GM12878 (cell line): ENCODE results near the gene SENP6. TPM values are rescaled to one million over a fixed set of nuclear protein-coding genes. Genes with fewer than 3 reads are reported as not detected.
"Not testable (repeated sequence)": the region's sequence is repeated elsewhere in the genome, so short reads cannot be mapped to it uniquely, and the experiment has no call there.

Experiments
- ATAC-seq: fragments of 200-7000 bp; cut with Tn5 transposase; 3 replicates; pipeline ENCODE4 v1.9.1; 2020; ENCODE audit warnings: mild to moderate bottlenecking, moderate library complexity
- BruUV-seq: library from RNA; stranded (reverse); fragments of 400-500 nt; replicated peaks from 2 replicates; lab custom pipeline; 2021; lab: Mats Ljungman, UMichigan
- CTCF ChIA-PET: fragments of 300-600 bp; sonication (Branson Sonifier 250); formaldehyde crosslinking; extraction: SDS; loops from one replicate; lab custom pipeline; 2021; ENCODE audit warnings: inconsistent platforms; lab: Yijun Ruan, JAX
- POLR2A ChIA-PET: fragments of 350-600 bp; formaldehyde crosslinking; extraction: SDS; loops from one replicate; lab custom pipeline; 2021; ENCODE audit warnings: inconsistent platforms; lab: Charles Lee
- RAD21 ChIA-PET: fragments of 300-600 bp; sonication (Branson Sonifier 250); formaldehyde crosslinking; loops from one replicate; lab custom pipeline; 2023; ENCODE audit warnings: antibody characterized with exemption; ENCODE audit not compliant: unreplicated experiment; lab: Charles Lee
- SMC1A ChIA-PET: fragments of 300-600 bp; sonication (Branson Sonifier 250); formaldehyde crosslinking; loops from one replicate; lab custom pipeline; 2023; ENCODE audit not compliant: unreplicated experiment, uncharacterized antibody; lab: Charles Lee
- DNase-seq: peaks from one replicate; pipeline ENCODE4 v3.0.0-alpha.2; 2011; ENCODE audit warnings: low read depth, low spot score
- FAIRE-seq: peaks from 3 replicates; lab custom pipeline; 2011; peaks lifted over from hg19 to GRCh38; lab: Jason Lieb, UNC
- H2AFZ ChIP-seq: 2 replicates; pipeline ENCODE4 v1.6.0; 2011; ENCODE audit warnings: low read depth, low read length, control low read depth; ENCODE audit not compliant: control insufficient read depth
- H3K27ac ChIP-seq: 2 replicates; pipeline ENCODE4 v1.5.1; 2011; ENCODE audit warnings: control low read depth; ENCODE audit not compliant: control insufficient read depth, insufficient read depth
- H3K27me3 ChIP-seq, 2 experiments: replicated peaks in 1 of 2; 2 replicates each; pipeline versions ENCODE4 v1.6.0 to v1.6.1; 2011; ENCODE audit warnings: low read length in 1 of 2; ENCODE audit not compliant: control insufficient read depth in 2 of 2, insufficient read depth in 2 of 2
- H3K36me3 ChIP-seq, 2 experiments: 2 replicates each; pipeline ENCODE4 v1.5.1; 2011; ENCODE audit warnings: low read length in 1 of 2; ENCODE audit not compliant: control insufficient read depth in 2 of 2, insufficient read depth in 2 of 2
- H3K4me1 ChIP-seq: 2 replicates; pipeline ENCODE4 v1.6.1; 2011; ENCODE audit warnings: mild to moderate bottlenecking, low read length, moderate library complexity, mixed read lengths; ENCODE audit not compliant: control insufficient read depth, insufficient read depth
- H3K4me2 ChIP-seq: 2 replicates; pipeline ENCODE4 v1.6.0; 2011; ENCODE audit warnings: control low read depth; ENCODE audit not compliant: control insufficient read depth, insufficient read depth
- H3K4me3 ChIP-seq: fragments of 200-600 bp; sonication (generic); 2 replicates; pipeline ENCODE4 v1.5.1; 2016
- H3K79me2 ChIP-seq: 2 replicates; pipeline ENCODE4 v1.6.0; 2011; ENCODE audit warnings: low read length; ENCODE audit not compliant: control insufficient read depth, insufficient read depth
- H3K9ac ChIP-seq: 2 replicates; pipeline ENCODE4 v1.8.0; 2011; ENCODE audit warnings: low read length, control low read depth, mixed read lengths; ENCODE audit not compliant: control insufficient read depth, insufficient read depth
- H3K9me3 ChIP-seq: replicated peaks from 3 replicates; pipeline ENCODE4 v1.5.1; 2011; ENCODE audit warnings: mild to moderate bottlenecking, low read length; ENCODE audit not compliant: control insufficient read depth, insufficient read depth
- H4K20me1 ChIP-seq: 2 replicates; pipeline ENCODE4 v1.6.0; 2011; ENCODE audit not compliant: control insufficient read depth, insufficient read depth
- ETV6 ChIP-seq, 2 experiments: fragments of 450-650 bp in 1 of 2; IDR thresholded peaks in 1 of 2; conservative IDR thresholded peaks in 1 of 2; 2 replicates each; pipeline ENCODE4 v1.6.1; 2014; ENCODE audit warnings: antibody characterized with exemption in 1 of 2, borderline replicate concordance in 1 of 2, low read depth in 1 of 2, mild to moderate bottlenecking in 1 of 2, moderate library complexity in 1 of 2
- WGBS: methylation state at CpG from one replicate; pipeline ENCODE4 v1.1.6; 2016; ENCODE audit warnings: low lambda C conversion rate; ENCODE audit not compliant: insufficient replicate concordance, insufficient coverage; ENCODE audit errors: missing lambda C conversion rate; 5-methylcytosine and 5-hydroxymethylcytosine counted together
- in situ Hi-C: fragments of 300-500 bp; cut with MboI; formaldehyde crosslinking; loops from 9 replicates; pipeline ENCODE4 v1.14.3; 2018; ENCODE audit warnings: mixed read lengths
- intact Hi-C: fragments of 100-400 bp; cut with micrococcal nuclease; formaldehyde crosslinking; loops from one replicate; pipeline ENCODE4 v1.14.2; 2022; ENCODE audit not compliant: unreplicated experiment
- polyA plus RNA-seq, 11 experiments: library from polyadenylated mRNA; depleted of rRNA in 4 of 11; unstranded in 6 of 11; stranded (reverse) in 5 of 11; fragments of >200 nt; fragmentation: Nextera tagmentation in 4 of 11; fragmentation: Illumina TruSeq in 1 of 11; extraction: Ambion mirVana in 4 of 11; extraction: Trizol in 1 of 11; gene quantifications; 1 replicate in 1 of 11; 2 replicates in 10 of 11; pipeline versions ENCODE4 v1.2.1 to v1.2.3, GENCODE V29; 2011 to 2016; ENCODE audit warnings: inconsistent platforms in 2 of 11, missing spikeins in 2 of 11, low read depth in 1 of 11
- total RNA-seq, 4 experiments: library from RNA; depleted of rRNA in 3 of 4; stranded (reverse); fragments of >200 nt in 3 of 4; fragmentation: Illumina TruSeq in 1 of 4; extraction: Trizol in 1 of 4; gene quantifications; 2 replicates each; pipeline versions ENCODE4 v1.2.1 to v1.2.3, GENCODE V29; 2013 to 2021

SENP6 gene
- total and polyA plus RNA-seq, 10 of the 15 experiments (the other 5 are each of a cell fraction or from before 2014, with no cell fraction given) = 10.7 to 70.0 (median 42.3) TPM

GRCh38 chr6:75687937-75688336 is 86.3 kb downstream of the SENP6 start:
- H4K20me1 ChIP-seq, H3K27ac ChIP-seq, H3K4me3 ChIP-seq, H3K4me2 ChIP-seq, H3K4me1 ChIP-seq, RAD21 ChIA-PET, H3K27me3 ChIP-seq, DNase-seq, BruUV-seq, H2AFZ ChIP-seq, FAIRE-seq, H3K79me2 ChIP-seq, H3K9me3 ChIP-seq, ATAC-seq, intact Hi-C loops, in situ Hi-C loops, H3K9ac ChIP-seq: not testable (repeated sequence)
- CTCF ChIA-PET = interaction anchor here (0.6 kb wide), 1 partner anchor 122 kb away, joined by 3 read pairs; no protein-coding TSS in a partner anchor
- POLR2A ChIA-PET = interaction anchor here (0.6 to 1.2 kb wide), 2 partner anchors 8 to 14 kb away, joined by 3 to 5 read pairs; no protein-coding TSS in a partner anchor
- SMC1A ChIA-PET = interaction anchor here (0.6 to 1.4 kb wide), 2 partner anchors 18 to 246 kb away, joined by 3 to 4 read pairs; no protein-coding TSS in a partner anchor
- H3K36me3 ChIP-seq = peaks cover 5 to 11% of the 10 kb centered on the region in 2 experiments; a peak in 2 of 4 replicates
- WGBS = 98% methylated on average over 8 of the region's 8 CpGs

- Histone ChIP-seq H3K27me3 (no peaks in the 10 kb centered on the region), H2AFZ (no peak overlapping the region), H3K27ac (no peak overlapping the region), H3K79me2 (no peaks in the 10 kb centered on the region), H3K4me2 (no peak overlapping the region), H3K9ac (no peak overlapping the region), H3K36me3 (peaks cover 5 to 11% of the 10 kb centered on the region in 2 experiments; a peak in 2 of 4 replicates), H4K20me1 (no peaks in the 10 kb centered on the region), H3K9me3 (no peaks in the 10 kb centered on the region), H3K4me1 (no peaks in the 10 kb centered on the region), H3K4me3 (no peak overlapping the region)
- ChIA-PET SMC1A (no interaction called here), POLR2A (interaction anchor here (0.5 kb wide), 1 partner anchor 24 kb away, joined by 3 read pairs; no protein-coding TSS in a partner anchor), CTCF (no interaction called here), RAD21 (no interaction called here)
- BruUV-seq = no TSS peak
- no peak; the same call in 2 of the 3 replicates for ATAC-seq
- TF ChIP-seq ETV6 (conservative IDR thresholded peaks at IDR 0.05 in 1 of 2, IDR thresholded peaks at IDR 0.05 in 1 of 2; ENCODE audit: borderline replicate concordance in 1 of 2, low read depth in 1 of 2) = no peak
- FAIRE-seq = no peak
- intact Hi-C loops = no loop called here
- WGBS = 85% methylated on average over 7 of the region's 7 CpGs
- in situ Hi-C loops = no loop called here
- DNase-seq = no peak
These were observed 87.9 kb downstream of the SENP6 start for GRCh38 chr6:75689576-75689975.
